Trophoblast cell (in vitro differentiated cells and primary cell): ENCODE data around the gene DYNC2I2.
"Not testable (repeated sequence)": the region's sequence is repeated elsewhere in the genome, so short reads cannot be mapped to it uniquely, and the experiment has no call there.

Experiments
- DNase-seq, 2 donors: peaks; one replicate each; pipeline ENCODE4 v3.0.0-alpha.2; 2016
- H2AFZ ChIP-seq: 2 replicates; pipeline ENCODE4 v1.6.1; 2013; ENCODE audit warnings: low read length, moderate library complexity, mild to moderate bottlenecking; ENCODE audit not compliant: insufficient read depth, poor library complexity
- H2AK5ac ChIP-seq: 2 replicates; pipeline ENCODE4 v1.6.1; 2013; ENCODE audit warnings: mild to moderate bottlenecking, low read length
- H2BK120ac ChIP-seq: 2 replicates; pipeline ENCODE4 v1.6.1; 2013; ENCODE audit warnings: low read length, mild to moderate bottlenecking, moderate library complexity; ENCODE audit not compliant: insufficient read depth, poor library complexity
- H2BK12ac ChIP-seq: 2 replicates; pipeline ENCODE4 v1.6.1; 2013; ENCODE audit warnings: mild to moderate bottlenecking, low read length, moderate library complexity
- H2BK5ac ChIP-seq: 2 replicates; pipeline ENCODE4 v1.6.1; 2013; ENCODE audit warnings: low read length, low read depth, moderate library complexity, mild to moderate bottlenecking; ENCODE audit not compliant: poor library complexity
- H3K14ac ChIP-seq: 2 replicates; pipeline ENCODE4 v1.6.1; 2013; ENCODE audit warnings: mild to moderate bottlenecking, low read length
- H3K18ac ChIP-seq: 2 replicates; pipeline ENCODE4 v1.6.1; 2013; ENCODE audit warnings: mild to moderate bottlenecking, low read length
- H3K23ac ChIP-seq: 2 replicates; pipeline ENCODE4 v1.6.1; 2013; ENCODE audit warnings: low read length
- H3K27ac ChIP-seq: 2 replicates; pipeline ENCODE4 v1.5.1; 2013; ENCODE audit warnings: low read depth, mild to moderate bottlenecking, inconsistent platforms, low read length, moderate library complexity
- H3K27me3 ChIP-seq: 2 replicates; pipeline ENCODE4 v1.6.1; 2013; ENCODE audit warnings: inconsistent platforms, mild to moderate bottlenecking, low read length, moderate library complexity; ENCODE audit not compliant: insufficient read depth
- H3K36me3 ChIP-seq, 2 experiments: 1 replicate in 1 of 2; 2 replicates in 1 of 2; pipeline ENCODE4 v1.6.1; 2013; ENCODE audit warnings: low read length in 2 of 2, mild to moderate bottlenecking in 2 of 2, moderate library complexity in 1 of 2; ENCODE audit not compliant: insufficient read depth in 2 of 2, control insufficient read depth in 1 of 2
- H3K4ac ChIP-seq: 2 replicates; pipeline ENCODE4 v1.6.1; 2013; ENCODE audit warnings: low read depth, mild to moderate bottlenecking, low read length, moderate library complexity
- H3K4me1 ChIP-seq, 2 experiments: 1 replicate in 1 of 2; 2 replicates in 1 of 2; pipeline ENCODE4 v1.6.1; 2013; ENCODE audit warnings: low read length in 2 of 2, mild to moderate bottlenecking in 2 of 2, moderate library complexity in 1 of 2; ENCODE audit not compliant: insufficient read depth in 2 of 2, control insufficient read depth in 1 of 2
- H3K4me2 ChIP-seq: 2 replicates; pipeline ENCODE4 v1.6.1; 2013; ENCODE audit warnings: inconsistent platforms, mild to moderate bottlenecking, low read length, moderate library complexity
- H3K4me3 ChIP-seq: 2 replicates; pipeline ENCODE4 v1.5.1; 2013; ENCODE audit warnings: mild to moderate bottlenecking, low read depth, low read length, inconsistent platforms
- H3K79me1 ChIP-seq: one replicate; pipeline ENCODE4 v1.6.1; 2013; ENCODE audit warnings: low read length
- H3K79me2 ChIP-seq: 2 replicates; pipeline ENCODE4 v1.6.1; 2013; ENCODE audit warnings: low read length, mild to moderate bottlenecking; ENCODE audit not compliant: control insufficient read depth, insufficient read depth, poor library complexity
- H3K9ac ChIP-seq: 2 replicates; pipeline ENCODE4 v1.6.1; 2013; ENCODE audit warnings: mild to moderate bottlenecking, low read length
- H3K9me3 ChIP-seq: 2 replicates; pipeline ENCODE4 v1.6.1; 2013; ENCODE audit warnings: low read depth, mild to moderate bottlenecking, control low read depth, inconsistent platforms, low read length; ENCODE audit not compliant: insufficient read depth
- H4K12ac ChIP-seq: 2 replicates; pipeline ENCODE4 v1.6.1; 2013; ENCODE audit warnings: low read depth, mild to moderate bottlenecking, low read length, moderate library complexity
- H4K8ac ChIP-seq: 2 replicates; pipeline ENCODE4 v1.6.1; 2013; ENCODE audit warnings: low read depth, mild to moderate bottlenecking, low read length, moderate library complexity
- H4K91ac ChIP-seq: one replicate; pipeline ENCODE4 v1.6.1; 2013; ENCODE audit warnings: low read depth, mild to moderate bottlenecking, low read length, moderate library complexity
- WGBS: extraction: QIAGEN DNeasy Blood & Tissue Kit; methylation state at CpG from one replicate; pipeline ENCODE4 v1.1.7; 2013; ENCODE audit warnings: missing lambda C conversion rate; ENCODE audit not compliant: insufficient read length, insufficient coverage; ENCODE audit errors: extremely low coverage; 5-methylcytosine and 5-hydroxymethylcytosine counted together

The DYNC2I2 gene

GRCh38 chr9:128699096-128699795 is 42.6 kb upstream of the DYNC2I2 start:
- not testable (repeated sequence) for H2AK5ac ChIP-seq, H3K18ac ChIP-seq, H3K4me2 ChIP-seq, H3K9ac ChIP-seq, H2AFZ ChIP-seq, H4K91ac ChIP-seq, H4K12ac ChIP-seq, H3K4ac ChIP-seq, H3K4me3 ChIP-seq, H3K23ac ChIP-seq, H3K9me3 ChIP-seq, H3K27ac ChIP-seq, H2BK120ac ChIP-seq, H3K36me3 ChIP-seq, H3K14ac ChIP-seq, H3K79me2 ChIP-seq, H3K27me3 ChIP-seq, H2BK12ac ChIP-seq, H2BK5ac ChIP-seq, H3K79me1 ChIP-seq, DNase-seq, H4K8ac ChIP-seq
- H3K4me1 ChIP-seq = peaks cover 9 to 11% of the 10 kb centered on the region in 2 experiments
- WGBS = no CpG with 5 or more reads among the region's 30 CpGs

DNA sequence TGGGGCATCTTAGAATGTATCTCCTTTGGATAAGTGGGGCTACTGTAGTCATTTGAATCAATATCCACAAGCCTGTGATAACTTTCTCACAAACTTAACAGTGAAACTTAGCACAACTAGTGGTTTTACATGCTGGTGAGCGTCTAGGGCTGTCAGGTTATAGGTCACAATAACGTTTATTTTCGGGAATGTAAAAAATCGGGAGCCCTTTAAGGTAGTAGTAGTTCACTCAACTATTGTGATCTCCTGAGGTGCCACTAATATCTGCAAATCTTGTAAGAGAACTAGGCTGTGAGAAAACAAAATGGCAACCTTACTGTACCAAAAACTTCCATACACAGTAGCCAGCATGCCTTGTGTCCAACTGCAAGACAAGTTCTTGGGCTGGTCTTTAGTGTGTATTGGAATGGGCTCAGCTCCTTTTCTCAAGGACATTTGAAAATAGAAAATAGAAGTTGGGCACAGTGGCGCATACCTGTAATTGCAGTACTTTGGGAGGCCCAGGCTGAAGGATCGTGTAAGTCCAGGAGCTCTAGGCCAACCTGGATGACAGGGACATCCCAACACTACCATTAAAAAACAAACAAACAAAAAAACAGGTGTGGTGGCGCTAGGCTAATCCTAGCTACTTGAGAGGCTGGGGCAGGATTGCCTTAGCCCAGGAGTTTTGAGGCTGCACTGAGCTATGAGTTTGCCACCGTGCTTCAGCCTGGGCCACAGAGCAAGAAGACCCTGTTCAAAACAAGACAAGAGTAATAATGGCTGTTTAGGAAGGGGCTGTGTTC is 40.5 kb upstream of the DYNC2I2 start:
- Histone ChIP-seq H3K27ac (no peak overlapping the region), H3K14ac (no peak overlapping the region), H3K79me2 (no peaks in the 10 kb centered on the region), H2AFZ (no peak overlapping the region), H4K91ac (no peak overlapping the region), H3K36me3 (peaks cover 3 to 19% of the 10 kb centered on the region in 2 experiments), H3K4me1 (peaks cover 4 to 5% of the 10 kb centered on the region in 2 experiments), H2BK12ac (no peak overlapping the region), H3K9me3 (no peaks in the 10 kb centered on the region), H4K8ac (no peak overlapping the region), H3K4me3 (no peak overlapping the region), H3K27me3 (no peaks in the 10 kb centered on the region), H3K23ac (no peak overlapping the region), H3K4me2 (no peak overlapping the region), H2BK5ac (no peak overlapping the region), H3K18ac (no peak overlapping the region), H3K79me1 (no peaks in the 10 kb centered on the region), H3K4ac (no peak overlapping the region), H2AK5ac (no peak overlapping the region), H3K9ac (no peak overlapping the region), H2BK120ac (no peak overlapping the region), H4K12ac (no peak overlapping the region)
- DNase-seq = no peak
- no CpG with 5 or more reads among the region's 8 CpGs for WGBS

GRCh38 chr9:128694344-128694743 is 37.7 kb upstream of the DYNC2I2 start:
- Histone ChIP-seq H3K4me1 (no peaks in the 10 kb centered on the region), H3K9ac (no peak overlapping the region), H3K27ac (no peak overlapping the region), H4K91ac (no peak overlapping the region), H3K14ac (no peak overlapping the region), H3K4ac (no peak overlapping the region), H3K18ac (no peak overlapping the region), H4K8ac (no peak overlapping the region), H3K36me3 (peaks cover 7 to 25% of the 10 kb centered on the region in 2 experiments), H3K79me1 (peaks cover 7% of the 10 kb centered on the region), H3K23ac (no peak overlapping the region), H2BK5ac (no peak overlapping the region), H2AFZ (no peak overlapping the region), H3K4me2 (no peak overlapping the region), H2BK12ac (no peak overlapping the region), H3K79me2 (peaks cover 9% of the 10 kb centered on the region), H2AK5ac (no peak overlapping the region), H2BK120ac (no peak overlapping the region), H3K27me3 (no peaks in the 10 kb centered on the region), H3K4me3 (no peak overlapping the region), H4K12ac (no peak overlapping the region), H3K9me3 (no peaks in the 10 kb centered on the region)
- DNase-seq = no peak
- no CpG with 5 or more reads among the region's 6 CpGs for WGBS

GRCh38 chr9:128693738-128694137 is 37.1 kb upstream of the DYNC2I2 start:
- H2BK5ac ChIP-seq = not testable (repeated sequence)
- WGBS = 100% methylated on average over 2 of the region's 3 CpGs

More at GRCh38 chr9:128693738-128694137, 37.1 kb upstream of the DYNC2I2 start:
- peaks cover 11% of the 10 kb centered on the region for H3K79me2 ChIP-seq
- not testable (repeated sequence) for H3K4me1 ChIP-seq, H4K91ac ChIP-seq, H2BK12ac ChIP-seq, H3K27ac ChIP-seq, H4K8ac ChIP-seq, H3K4me2 ChIP-seq, H3K9me3 ChIP-seq, H3K23ac ChIP-seq, H3K27me3 ChIP-seq, H3K4me3 ChIP-seq, H3K4ac ChIP-seq, H3K18ac ChIP-seq, H2BK120ac ChIP-seq, DNase-seq, H3K79me1 ChIP-seq, H4K12ac ChIP-seq, H3K14ac ChIP-seq, H2AFZ ChIP-seq, H2AK5ac ChIP-seq, H3K9ac ChIP-seq
- peaks cover 7 to 25% of the 10 kb centered on the region in 2 experiments for H3K36me3 ChIP-seq
